ENCODE measurements around the gene CARNS1. TPM values are rescaled to one million over a fixed set of nuclear protein-coding genes. Genes with fewer than 3 reads are reported as not detected.

The CARNS1 gene
- total RNA-seq, 1 experiment from 2014 or later: 1.1 TPM

- no peak overlapping the region for H2BK120ac ChIP-seq (ENCODE audit: low read depth, low read length, poor library complexity, severe bottlenecking)
- H2BK20ac ChIP-seq (ENCODE audit: low read depth, low read length, poor library complexity, severe bottlenecking): no peak overlapping the region
- no peak for TF ChIP-seq CTCF (conservative IDR thresholded peaks at IDR 0.05)
- H3K23ac ChIP-seq (ENCODE audit: insufficient read length, low read depth, low read length): no peak overlapping the region
- Mint-ChIP-seq H3K27me3 (ENCODE audit: low read depth) (peaks cover 39% of the 10 kb centered on the region), H3K9me3 (no peaks in the 10 kb centered on the region; a peak in 1 of 5 replicates), H3K36me3 (ENCODE audit: insufficient read depth in 1 of 3, low read depth in 3 of 3) (peaks cover 0 to 1% (median 0%) of the 10 kb centered on the region in 3 experiments; a peak in 1 of 7 replicates), H3K4me3 (peak overlapping the region in 1 of 2 experiments; percentile 8; a peak in 1 of 5 replicates), H3K4me1 (peaks cover 23 to 34% of the 10 kb centered on the region in 2 experiments), H3K27ac (no peak overlapping the region)
- H3K9ac ChIP-seq (ENCODE audit: extremely low read depth, insufficient read length, low read length): no peak overlapping the region
- no peak overlapping the region; the same call in 1 of the 2 replicates for H3K14ac ChIP-seq (ENCODE audit: insufficient read depth, low read length)
- WGBS (ENCODE audit: extremely low coverage, insufficient read length, low lambda C conversion rate): no CpG with 5 or more reads among the region's 2 CpGs
- H3K79me1 ChIP-seq (ENCODE audit: insufficient read depth, low read depth, low read length, poor library complexity, severe bottlenecking): no peaks in the 10 kb centered on the region
- H4K91ac ChIP-seq (ENCODE audit: insufficient read length, low read depth, low read length): no peak overlapping the region
- H2AK5ac ChIP-seq (ENCODE audit: insufficient read length, low read length): no peak overlapping the region
- H3K56ac ChIP-seq (ENCODE audit: insufficient read length, low read depth, low read length): no peak overlapping the region
- H3K79me2 ChIP-seq (ENCODE audit: insufficient read depth, low read length): no peaks in the 10 kb centered on the region
- H3K9me3 ChIP-seq (ENCODE audit: control insufficient read depth, low read depth, low read length): no peaks in the 10 kb centered on the region
- no peak overlapping the region for H2BK12ac ChIP-seq (ENCODE audit: insufficient read length, low read depth, low read length)
- no peaks in the 10 kb centered on the region for H3K27me3 ChIP-seq (ENCODE audit: insufficient read depth, low read length)
- no peak overlapping the region for H3K18ac ChIP-seq (ENCODE audit: insufficient read length, low read depth, low read length)
- no peaks in the 10 kb centered on the region for H4K20me1 ChIP-seq (ENCODE audit: control insufficient read depth, insufficient read depth, insufficient read length)
- H2BK5ac ChIP-seq (ENCODE audit: insufficient read length, low read length): no peak overlapping the region
- H2BK15ac ChIP-seq (ENCODE audit: low read depth, low read length): no peak overlapping the region
- H3K4me1 ChIP-seq (ENCODE audit: insufficient read depth, low read length): no peaks in the 10 kb centered on the region
- H3T11ph ChIP-seq (ENCODE audit: low read length): no peak overlapping the region
- no peaks in the 10 kb centered on the region for H3K23me2 ChIP-seq (ENCODE audit: insufficient read length, low read depth, low read length, poor library complexity, severe bottlenecking)
- H3K4me2 ChIP-seq (ENCODE audit: insufficient read depth, insufficient read length, low read length): no peak overlapping the region
- no peak overlapping the region for H3K27ac ChIP-seq (ENCODE audit: insufficient read length, low read depth, low read length)
- no peak for DNase-seq
- H2AFZ ChIP-seq (ENCODE audit: low read length): no peak overlapping the region
- no peak overlapping the region for H4K8ac ChIP-seq (replicated peaks; ENCODE audit: insufficient read length, low read depth, low read length)
- no peak overlapping the region for H4K5ac ChIP-seq (ENCODE audit: insufficient read length, low read depth, low read length)
- H3K4ac ChIP-seq (ENCODE audit: low read depth, low read length): no peak overlapping the region
These were observed 2.1 kb upstream of the CARNS1 start for GRCh38 chr11:67413266-67413849.
